Islet of Langerhans (tissue), 1 donor: Measurements from ENCODE around the gene ZMYND15.
"Not testable (repeated sequence)": the region's sequence is repeated elsewhere in the genome, so short reads cannot be mapped to it uniquely, and the experiment has no call there.

Experiments
- FAIRE-seq: peaks from one replicate; lab custom pipeline; 2011; peaks lifted over from hg19 to GRCh38; lab: Jason Lieb, UNC

The ZMYND15 gene, protein sequence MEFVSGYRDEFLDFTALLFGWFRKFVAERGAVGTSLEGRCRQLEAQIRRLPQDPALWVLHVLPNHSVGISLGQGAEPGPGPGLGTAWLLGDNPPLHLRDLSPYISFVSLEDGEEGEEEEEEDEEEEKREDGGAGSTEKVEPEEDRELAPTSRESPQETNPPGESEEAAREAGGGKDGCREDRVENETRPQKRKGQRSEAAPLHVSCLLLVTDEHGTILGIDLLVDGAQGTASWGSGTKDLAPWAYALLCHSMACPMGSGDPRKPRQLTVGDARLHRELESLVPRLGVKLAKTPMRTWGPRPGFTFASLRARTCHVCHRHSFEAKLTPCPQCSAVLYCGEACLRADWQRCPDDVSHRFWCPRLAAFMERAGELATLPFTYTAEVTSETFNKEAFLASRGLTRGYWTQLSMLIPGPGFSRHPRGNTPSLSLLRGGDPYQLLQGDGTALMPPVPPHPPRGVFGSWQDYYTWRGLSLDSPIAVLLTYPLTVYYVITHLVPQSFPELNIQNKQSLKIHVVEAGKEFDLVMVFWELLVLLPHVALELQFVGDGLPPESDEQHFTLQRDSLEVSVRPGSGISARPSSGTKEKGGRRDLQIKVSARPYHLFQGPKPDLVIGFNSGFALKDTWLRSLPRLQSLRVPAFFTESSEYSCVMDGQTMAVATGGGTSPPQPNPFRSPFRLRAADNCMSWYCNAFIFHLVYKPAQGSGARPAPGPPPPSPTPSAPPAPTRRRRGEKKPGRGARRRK

DNA sequence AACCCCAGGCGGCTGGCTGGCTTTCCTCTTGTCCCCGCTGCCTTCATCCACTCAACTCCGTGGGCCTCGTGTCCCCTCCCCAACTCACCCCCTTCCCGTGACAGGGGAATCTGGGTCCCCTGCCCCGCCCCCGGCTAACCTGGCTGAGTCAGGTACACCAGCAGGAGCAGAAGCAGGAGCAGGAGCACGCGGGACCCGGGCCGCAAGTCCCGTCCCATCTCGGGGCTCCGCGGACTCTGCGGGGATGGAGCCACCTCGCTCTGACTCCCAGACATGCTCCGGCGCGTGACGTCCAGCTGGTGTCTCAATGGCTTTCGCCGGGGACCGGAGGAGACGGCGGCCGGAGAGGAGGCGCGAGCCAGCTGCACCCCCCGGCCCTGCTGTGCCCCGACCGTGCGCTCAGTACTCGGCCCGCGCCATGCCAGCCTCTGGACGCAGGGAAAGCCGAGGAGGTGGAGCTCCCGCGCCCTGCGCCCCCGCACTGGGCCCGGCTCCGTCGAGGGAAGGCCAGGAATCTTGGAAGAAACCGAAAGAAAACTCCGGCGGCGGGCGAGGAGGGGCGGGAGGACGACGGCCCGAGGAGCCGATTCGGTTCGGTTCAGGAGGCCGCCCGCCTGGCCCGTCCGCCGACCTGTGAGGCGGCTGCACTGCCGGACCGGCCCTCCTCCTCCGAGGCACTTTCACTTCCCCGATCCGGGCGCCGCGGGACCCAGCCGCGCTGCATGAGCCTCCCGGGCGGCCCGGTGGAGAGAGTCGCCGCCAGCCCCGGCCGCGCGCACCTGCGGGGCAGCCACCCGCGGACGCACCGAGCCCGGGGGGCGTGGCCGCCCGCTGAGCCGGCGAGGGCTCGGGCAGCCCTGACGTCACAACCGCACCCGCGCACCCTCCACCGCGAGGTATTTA, at the start of gene ZMYND15, which contains the start of gene CXCL16:
Gene ZMYND15, plus strand, starts transcription at position 712 of the 903 bp plus-strand sequence. CDS start 716 bp downstream, outside the sequence.
Gene CXCL16, minus strand, starts transcription at position 807 of the 903 bp plus-strand sequence. Its CDS starts 589 bp downstream, at position 218.
- FAIRE-seq: no peak

DNA sequence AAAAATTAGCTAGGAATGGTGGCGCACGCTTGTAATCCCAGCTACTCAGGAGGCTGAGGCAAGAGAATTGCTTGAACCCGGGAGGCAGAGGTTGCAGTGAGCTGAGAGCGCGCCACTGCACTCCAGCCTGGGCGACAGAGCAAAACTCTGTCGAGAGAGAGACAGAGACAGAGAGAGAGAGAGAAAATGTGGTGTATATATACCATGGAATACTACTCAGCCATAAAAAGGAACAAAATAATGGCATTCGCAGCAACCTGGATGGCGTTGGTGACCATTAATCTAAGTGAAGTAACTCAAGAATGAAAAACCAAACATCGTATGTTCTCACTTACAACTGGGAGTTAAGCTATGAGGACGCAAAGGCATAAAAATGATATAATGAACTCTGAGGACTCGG, 49.8 kb upstream of the ZMYND15 start:
- FAIRE-seq: not testable (repeated sequence)

DNA sequence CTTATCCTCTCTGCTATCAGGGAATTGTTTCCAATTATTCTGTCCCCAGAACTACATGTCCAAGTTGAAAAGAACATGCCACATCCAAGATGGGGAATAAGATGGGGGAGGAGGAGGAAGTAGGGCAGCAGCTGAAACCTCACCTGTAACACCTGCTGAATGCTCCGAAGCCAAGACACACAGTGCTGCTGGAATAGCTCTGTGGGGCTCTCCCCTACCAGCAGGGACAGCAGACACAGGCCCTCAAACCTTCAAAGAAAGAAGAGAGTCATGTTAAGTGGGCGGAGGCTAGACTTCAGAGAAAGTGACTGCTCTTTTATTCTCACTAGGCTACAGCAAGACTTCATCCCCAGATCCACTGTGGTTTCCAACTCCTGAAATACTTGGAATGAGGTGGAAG, 48.9 kb upstream of the ZMYND15 start:
- no peak for FAIRE-seq

DNA sequence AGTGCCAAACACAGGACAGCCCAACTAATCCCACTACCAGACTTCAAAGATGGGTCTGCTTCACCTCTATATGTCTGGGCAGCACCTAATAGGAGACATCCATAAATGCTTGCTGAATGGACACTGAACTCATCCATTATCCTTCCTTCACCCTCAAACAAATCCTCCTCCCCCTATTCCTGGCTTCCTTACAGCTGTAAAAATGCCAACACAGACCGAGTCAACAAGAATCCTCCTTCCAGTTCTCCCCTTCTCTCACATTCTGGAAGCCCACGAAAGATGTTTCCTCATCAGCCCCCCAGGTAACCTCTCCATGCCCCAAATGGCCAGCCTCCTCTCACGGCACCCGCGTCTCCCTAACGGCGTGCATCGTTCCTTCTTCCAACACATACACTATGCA, 47.9 kb upstream of the ZMYND15 start:
- FAIRE-seq: no peak

DNA sequence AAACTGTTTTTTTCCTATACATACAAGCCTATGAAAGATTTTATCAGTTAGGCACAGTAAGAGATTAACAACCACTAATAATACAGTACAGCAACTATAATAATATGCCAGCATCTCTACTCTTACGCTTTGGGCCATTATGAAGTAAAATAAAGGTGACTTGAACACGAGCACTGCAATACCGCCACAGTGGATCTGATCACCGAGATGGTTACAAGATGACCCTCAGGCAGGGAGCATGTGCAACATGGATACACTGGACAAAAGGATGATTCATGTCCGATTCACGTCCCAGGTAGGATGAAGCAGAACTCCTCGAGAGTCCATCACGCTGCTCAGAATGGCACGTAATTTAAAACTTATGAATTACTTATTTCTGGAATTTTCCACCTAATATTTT, 46.2 kb upstream of the ZMYND15 start:
- no peak for FAIRE-seq

DNA sequence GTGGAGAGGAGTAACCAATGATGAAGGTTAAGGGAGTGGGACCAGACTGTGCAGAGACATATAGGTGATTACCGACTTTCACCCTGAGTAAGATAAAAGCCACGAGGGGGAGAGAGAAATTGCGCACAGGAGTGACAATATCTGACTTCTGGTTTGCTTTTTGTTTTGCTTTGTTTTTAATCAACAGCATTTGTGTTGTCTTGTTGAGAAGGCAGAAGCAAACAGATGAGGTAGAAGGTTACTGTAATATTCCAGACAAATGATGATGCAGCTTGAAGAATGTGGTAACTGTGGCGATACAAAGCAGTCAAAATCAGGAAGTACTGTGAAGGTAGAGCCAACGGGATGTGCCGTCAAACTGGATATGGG, 43.2 kb upstream of the ZMYND15 start:
- no peak for FAIRE-seq

DNA sequence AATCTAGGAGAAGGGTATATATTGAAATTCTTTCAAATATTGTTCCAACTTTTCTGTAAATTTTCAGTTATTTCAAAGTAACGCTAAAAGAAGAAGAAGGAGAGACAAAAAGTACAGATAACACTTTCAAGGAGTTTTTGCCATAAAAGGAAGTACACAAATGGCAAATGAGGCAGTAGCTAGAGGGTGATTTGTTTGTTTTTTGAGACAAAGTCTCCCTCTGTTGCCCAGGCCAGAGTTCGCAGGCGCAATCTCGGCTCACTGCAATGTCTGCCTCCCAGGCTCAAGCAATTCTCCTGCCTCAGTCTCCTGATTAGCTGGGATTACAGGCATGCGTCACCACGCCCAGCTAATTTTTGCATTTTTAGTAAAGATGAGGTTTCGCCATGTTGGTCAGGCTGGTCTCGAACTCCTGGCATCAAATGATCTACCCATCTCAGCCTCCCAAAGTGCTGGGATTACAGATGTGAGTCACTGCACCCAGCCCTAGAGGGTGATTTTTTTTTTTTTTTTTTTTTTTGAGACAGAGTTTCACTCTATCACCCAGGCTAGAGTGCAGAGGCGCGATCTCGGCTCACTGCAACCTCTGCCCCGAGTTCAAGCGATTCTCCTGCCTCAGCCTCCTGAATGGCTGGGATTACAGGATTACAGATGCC, 40.1 kb upstream of the ZMYND15 start:
- not testable (repeated sequence) for FAIRE-seq

DNA sequence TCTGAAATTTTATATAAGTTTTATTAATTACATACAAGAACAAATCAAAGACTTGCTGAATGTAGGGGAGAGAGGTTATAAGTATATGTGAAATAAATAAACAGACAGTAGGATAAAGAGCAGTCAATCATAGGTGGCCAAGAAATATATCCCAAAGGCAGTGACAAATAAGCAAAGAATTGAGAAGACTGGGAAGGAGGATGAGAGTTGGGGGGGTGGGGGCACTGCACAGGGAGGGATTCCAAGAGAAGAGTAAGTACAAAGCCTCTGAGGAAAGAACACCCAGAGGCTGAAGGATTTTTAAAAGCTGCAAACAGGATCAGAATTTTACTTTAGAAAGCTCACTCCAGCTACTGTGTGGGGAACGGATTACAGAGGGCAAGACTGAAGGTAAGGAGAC, 38.5 kb upstream of the ZMYND15 start:
- no peak for FAIRE-seq

DNA sequence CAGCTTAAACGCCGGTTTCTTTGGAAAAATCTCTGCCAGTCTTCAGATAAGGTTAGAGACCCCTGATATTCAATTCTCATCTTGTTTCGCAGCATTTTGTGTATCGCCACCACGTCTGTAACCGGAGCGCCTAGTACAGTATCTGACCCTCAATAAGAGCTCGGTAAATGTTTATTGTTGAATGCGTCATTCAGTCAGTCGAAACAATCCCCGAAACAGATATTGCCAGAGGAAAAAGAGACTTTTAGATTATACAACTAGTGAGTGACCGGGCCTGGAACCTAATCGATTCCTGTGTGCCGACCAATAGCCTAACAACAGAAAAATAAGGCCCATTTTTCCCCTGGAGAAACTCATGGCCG, 36.3 kb upstream of the ZMYND15 start:
- no peak for FAIRE-seq

DNA sequence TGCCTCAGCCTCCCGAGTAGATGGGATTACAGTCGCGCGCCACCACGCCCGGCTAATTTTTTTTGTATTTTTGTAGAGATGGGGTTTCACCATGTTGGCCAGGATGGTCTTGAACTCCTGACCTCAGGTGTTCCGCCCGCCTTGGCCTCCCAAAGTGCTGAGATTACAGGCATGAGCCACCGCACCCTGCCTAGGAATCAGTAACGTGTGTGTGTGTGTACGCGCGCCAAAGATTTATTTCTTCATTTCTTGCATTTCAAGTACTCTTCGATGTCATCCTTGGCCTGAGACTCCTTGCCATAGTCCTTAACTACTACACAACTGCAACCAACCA, 35.1 kb upstream of the ZMYND15 start:
- not testable (repeated sequence) for FAIRE-seq

DNA sequence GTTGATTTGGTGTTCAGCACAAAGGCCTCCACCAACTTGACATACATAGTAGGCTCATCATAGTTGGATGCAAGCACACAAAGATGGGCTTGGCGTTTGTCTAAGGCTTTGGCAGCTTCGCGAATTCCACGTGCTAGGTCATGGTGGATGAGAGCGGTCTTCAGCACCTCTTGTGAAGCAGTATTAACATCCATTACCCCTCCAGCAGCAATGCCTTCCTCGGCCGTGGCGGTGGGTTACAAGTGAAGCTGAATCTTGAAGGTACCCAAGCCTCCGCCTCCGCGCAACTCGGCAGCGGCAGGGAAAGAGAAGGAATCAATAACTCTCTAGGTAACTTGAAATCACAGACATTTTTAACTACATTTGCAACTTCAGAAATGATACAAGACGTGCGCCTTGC, 34.6 kb upstream of the ZMYND15 start:
- no peak for FAIRE-seq

DNA sequence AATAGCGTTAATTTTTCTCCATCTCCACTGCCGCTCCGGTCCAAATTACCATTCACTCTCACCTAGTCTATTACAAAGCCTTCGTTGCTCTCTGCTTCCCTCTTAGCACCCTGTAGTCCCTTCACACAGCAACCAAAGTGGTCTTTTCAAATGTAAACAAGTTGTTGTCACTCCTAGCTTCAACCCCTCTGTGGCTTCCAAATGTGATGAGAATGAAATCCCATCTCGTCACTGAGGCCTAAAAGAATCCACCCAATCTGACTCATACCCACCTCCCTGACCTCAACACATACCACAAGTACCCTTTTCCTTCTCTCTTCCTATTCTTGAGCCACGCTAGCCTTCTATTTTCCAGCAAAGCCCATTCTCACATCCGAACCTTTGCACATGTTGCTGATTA, 33.5 kb upstream of the ZMYND15 start:
- no peak for FAIRE-seq

DNA sequence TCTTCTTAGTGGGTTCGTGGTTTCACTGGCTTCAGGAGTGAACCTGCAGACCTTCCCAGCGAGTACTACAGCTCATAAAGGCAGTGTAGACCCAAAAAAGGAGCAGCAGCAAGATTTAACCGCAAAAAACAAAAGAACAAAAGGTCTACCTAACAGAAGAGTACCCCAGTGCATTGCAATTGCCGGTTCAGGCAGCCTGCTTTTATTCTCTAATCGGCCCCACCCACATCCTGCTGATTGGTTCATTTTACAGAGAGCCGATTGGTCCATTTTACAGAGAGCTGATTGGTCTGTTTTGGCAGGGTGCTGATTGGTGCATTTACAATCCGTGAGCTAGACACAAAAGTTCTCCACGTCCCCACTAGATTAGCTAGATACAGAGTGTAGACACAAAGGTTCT, 31.2 kb upstream of the ZMYND15 start:
- no peak for FAIRE-seq

DNA sequence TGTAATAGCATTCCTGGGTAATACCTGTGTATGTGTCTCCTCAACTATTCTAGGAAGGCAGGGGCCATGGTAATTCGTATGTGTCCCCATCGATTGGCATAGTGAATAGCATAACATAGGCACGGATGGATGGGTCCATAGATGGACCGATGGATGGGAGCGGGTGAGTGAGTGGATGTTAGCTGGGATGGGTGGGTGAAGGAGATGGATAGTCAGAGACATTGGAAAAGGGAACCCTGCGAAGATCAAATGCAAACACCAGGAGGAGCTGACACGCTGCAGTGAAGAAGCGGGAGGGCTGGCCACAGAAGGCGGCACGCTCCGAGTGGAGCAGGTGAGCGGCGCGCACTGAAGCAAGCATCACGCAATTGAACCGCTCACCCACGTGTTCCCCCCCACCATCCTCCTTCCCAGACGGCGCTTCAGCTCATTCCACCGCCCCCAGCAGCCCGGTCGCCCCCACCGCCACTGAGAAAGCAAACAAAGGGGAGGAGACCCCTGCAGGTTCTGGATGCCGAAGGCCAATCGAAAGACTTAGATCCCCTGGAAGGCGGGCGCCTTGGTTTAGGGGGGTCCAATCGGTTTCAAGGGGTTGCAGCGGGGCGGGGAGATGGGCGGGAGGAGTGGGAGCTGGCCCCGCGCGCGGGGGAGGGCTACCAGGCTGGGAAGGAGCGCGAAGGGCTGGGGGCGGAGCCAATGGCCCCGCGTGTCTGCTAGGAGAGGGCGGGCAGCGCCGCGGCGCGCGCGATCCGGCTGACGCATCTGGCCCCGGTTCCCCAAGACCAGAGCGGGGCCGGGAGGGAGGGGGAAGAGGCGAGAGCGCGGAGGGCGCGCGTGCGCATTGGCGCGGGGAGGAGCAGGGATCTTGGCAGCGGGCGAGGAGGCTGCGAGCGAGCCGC, 29.6 kb upstream of the ZMYND15 start, which contains the start of gene ARRB2:
Gene ARRB2, plus strand, starts transcription at position 839 of the 899 bp plus-strand sequence. CDS start 90 bp downstream, outside the sequence.
- FAIRE-seq: no peak

DNA sequence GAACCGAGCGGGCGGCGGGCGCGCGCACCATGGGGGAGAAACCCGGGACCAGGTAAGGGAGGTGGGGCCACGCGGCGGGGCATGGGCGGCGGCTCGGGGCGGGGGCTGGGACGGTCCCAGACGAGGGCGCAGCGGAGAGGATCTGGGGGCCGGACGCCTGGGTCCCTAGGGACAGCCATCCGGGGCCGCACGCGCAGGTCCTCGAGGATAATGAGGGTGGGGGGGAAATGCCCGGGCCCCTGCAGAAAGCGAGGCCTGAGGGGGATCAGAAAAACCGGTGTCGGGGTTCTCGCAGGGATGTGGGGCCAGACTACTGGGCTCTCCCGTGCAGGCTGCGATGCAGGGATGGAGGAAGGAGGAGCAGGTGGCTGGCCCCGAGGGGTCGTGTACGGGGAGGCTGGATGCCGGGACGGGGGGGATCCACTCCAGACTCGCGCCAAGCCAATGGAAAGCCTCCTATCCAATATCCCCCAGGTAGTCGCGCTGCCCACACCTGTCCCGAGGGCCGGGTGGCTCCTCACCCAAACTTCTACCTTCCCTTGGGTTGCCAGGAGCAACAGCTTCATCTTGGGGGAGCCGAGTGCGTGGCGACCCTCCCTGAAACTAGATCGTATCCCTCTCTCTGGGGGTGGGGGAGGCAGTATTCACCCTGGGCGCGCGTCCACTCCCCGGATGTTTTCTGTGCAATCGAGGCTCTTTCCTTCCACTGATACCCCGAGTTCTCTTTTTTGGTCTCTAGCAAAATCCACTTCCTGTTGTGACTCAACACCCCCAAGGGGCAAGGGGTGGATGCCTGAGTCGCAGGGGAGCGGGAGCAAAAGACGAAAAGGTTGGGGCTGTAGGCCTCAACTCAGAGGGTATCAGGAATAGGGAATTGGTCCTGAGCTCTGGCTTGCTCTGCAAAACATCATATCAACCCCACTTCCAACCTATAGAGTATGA, 28.7 kb upstream of the ZMYND15 start:
- no peak for FAIRE-seq

DNA sequence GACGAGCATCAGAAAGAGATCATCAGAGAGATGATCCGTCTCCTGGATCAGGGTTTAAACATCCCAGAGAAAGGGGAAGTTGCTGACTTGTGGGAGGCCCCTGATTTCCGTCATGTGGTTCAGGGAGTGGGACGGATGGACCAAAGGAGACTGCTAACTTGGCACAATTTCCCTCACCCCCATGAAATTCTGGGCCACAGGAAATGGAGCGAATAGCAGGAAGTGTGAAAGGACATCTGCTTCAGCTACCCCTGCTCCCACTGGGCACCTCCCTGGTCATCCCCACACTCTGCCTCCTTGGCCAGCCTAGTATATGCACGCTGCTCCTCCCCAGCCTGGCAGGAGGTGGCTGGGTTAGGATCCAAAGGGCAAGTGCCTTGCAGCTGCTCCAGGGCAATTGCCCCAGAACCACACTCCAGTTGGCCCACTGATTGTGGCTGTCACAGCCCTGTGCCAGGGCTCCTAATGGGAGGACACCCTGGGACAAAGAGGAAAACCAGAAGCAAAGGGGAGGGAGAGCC, 27.9 kb upstream of the ZMYND15 start:
- no peak for FAIRE-seq

DNA sequence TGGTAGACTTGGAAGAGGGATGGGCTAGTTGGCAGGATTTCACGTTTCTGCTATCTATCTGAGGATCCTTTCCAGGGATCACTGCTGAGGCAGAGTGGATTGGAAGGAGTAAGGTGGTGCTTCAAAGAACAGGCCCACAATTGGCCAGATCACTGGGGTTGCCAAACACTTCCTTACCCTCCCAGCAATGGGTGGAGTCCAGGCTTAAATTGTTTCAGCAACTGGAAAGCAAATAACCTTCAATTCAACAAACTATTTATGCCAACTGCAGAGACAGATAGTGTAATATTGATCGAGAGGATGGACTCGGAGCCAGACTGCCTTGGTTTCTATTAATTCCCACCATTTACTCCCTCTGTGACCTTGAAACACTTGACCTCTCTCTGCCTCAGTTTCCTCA, 27.1 kb upstream of the ZMYND15 start:
- FAIRE-seq: no peak

DNA sequence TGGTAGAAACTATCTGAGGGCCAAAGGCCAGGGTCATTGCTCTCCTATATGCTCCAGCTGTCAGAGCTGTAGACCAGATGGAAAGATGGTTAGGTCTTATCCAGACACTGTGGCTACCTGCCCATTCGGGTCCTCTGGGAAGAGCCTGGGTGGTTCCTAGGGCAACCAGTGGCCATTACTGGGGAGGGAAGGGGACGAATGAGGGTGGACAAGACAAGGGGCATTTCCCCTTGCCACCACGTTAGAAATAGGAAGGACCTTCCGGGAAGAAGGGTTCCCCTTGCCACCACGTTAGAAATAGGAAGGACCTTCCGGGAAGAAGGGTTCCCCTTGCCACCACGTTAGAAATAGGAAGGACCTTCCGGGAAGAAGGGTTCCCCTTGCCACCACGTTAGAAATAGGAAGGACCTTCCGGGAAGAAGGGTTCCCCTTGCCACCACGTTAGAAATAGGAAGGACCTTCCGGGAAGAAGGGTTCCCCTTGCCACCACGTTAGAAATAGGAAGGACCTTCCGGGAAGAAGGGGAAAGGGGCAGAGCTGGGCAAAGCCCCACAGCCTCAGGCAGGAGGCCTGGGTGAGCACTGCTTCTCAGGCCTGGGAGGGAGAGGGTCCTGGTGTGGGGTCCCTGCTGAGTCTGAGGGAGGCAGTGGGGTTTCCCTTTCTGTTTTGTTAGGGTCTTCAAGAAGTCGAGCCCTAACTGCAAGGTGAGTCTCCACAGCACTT, 25.1 kb upstream of the ZMYND15 start:
- not testable (repeated sequence) for FAIRE-seq
